Measurements from ENCODE around the gene SOX12.

The SOX12 gene

DNA sequence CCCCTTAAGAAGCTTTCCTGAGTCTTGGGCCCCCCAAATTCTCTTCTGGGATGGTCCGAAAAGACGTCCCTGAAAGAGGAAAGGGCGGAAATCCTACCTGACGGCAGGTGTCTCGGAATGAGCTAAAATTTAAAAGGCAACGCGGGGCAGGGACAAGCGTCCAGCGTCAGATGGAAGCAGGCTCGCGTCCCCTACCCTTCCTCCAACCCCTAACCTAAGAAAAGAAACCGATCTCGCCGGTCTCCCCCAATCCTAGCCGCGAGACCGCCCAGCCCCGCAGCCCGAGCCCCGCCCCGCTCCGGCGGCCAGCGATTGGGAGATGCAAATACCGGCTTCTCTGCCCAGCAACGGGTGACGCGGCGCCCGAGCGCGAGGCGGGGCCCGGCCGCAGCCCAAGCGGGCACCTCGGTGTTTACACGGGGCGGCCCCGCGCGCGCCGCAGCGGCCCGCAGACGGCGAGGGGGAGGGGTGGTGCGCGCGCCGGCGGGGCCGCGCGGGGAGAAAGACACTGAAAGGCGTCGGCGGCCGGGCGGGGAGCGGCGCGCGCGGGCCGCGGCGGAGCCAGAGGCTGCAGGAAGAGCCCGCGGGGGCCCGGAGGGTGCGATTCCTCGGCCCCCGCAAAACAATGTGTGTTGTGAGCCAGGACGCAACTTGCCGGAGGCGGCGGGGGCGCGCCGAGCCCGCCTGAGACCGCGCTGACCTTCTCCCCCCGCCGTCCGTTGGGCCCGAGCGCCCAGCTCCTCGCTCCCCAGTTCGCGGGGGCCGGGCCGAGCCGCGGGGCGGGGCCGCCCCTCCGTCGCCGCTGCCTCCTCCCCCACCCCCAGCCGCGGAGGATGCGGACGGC, at the start of gene SOX12:
Gene SOX12, plus strand, starts transcription at position 508 of the 844 bp plus-strand sequence. CDS start 373 bp downstream, outside the sequence.
- peak; percentile 90 to 99 for DNase-seq (ENCODE audit: low read depth in 1 of 2, low spot score in 1 of 2)

DNA sequence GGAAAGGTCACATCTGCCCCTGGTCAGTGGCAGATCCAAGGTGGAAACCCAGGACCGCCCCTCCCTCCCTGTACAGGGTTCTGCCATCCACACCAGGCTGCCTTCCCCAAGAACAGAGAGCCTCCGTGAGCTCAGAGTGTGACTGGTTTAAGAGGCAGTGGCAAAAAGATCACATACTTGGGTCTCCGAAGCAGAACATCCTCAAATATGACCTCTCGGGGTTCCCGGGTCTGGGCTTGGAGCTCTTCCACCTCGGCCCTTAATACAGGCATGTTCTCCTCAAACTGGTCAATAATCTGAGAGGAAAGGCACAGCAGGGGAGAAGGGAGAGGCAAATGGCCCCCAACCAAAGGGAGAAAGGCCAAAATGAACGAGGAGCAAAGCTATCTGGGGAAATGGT, 49.6 kb upstream of the SOX12 start:
- no peak for DNase-seq (ENCODE audit: low read depth in 1 of 2, low spot score in 1 of 2)

GRCh38 chr20:276620-277495, 48.5 kb upstream of the SOX12 start:
- no peak for DNase-seq (ENCODE audit: low read depth in 1 of 2, low spot score in 1 of 2)

DNA sequence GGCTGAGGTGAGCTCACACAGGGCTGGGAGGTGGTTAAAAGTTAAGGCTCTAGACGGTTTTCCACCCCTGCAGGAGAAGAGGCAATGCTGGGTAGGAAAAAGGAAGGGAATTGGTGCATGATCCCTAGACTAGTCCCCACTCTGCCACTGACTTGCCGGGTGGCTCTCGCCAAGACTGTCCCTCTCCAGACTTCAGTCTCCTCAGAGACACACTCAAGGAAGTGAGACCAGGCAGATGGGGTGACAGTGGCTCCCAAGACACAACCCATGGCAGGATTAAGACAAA, 47.9 kb upstream of the SOX12 start:
- DNase-seq (ENCODE audit: low read depth in 1 of 2, low spot score in 1 of 2): no peak

GRCh38 chr20:278181-278580, 47.2 kb upstream of the SOX12 start:
- no peak for DNase-seq (ENCODE audit: low read depth in 1 of 2, low spot score in 1 of 2)

DNA sequence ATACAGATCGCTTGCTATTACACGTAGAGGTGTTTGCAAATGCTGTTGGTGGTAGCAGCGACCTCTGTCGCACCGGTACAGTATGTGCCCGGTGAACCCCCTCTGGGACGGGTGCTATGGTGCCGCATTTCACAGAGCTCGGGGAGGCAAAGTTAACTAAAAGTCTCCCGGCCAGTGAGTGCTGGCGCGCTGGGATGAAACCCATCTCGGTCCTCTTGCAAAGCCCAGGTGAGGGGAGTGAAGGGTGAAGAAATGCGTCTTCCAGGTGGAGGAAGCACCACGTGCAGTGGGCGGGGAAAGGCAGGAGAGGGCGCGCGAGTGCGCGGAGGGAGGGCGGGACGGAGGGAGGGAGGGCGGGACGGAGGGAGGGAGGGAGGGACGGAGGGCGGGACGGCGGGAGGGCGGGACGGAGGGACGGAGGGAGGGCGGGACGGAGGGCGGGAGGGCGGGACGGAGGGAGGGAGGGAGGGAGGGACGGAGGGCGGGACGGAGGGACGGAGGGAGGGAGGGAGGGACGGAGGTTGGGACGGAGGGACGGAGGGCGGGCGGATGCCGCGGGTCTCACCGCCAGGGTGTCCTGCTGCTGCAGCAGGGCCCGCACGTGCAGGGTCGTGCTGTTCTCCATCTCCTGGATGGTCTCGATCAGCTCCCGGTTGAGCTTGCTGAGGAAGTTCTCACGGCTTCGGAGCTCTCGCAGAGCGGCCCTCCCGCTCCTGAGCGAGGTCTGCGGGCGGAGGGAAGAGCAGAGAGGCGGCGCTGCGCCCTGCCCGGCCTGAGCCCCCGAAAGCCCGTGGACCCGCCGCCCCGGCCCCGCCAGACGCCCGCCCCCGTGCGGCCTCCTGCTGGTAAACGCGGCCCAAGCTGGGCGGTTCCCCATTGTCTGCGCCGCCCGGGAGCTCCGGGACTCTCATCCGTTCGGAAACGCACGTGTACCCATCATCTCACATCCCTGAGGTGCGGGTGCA, 46.5 kb upstream of the SOX12 start:
- no peak for DNase-seq (ENCODE audit: low read depth in 1 of 2, low spot score in 1 of 2)

DNA sequence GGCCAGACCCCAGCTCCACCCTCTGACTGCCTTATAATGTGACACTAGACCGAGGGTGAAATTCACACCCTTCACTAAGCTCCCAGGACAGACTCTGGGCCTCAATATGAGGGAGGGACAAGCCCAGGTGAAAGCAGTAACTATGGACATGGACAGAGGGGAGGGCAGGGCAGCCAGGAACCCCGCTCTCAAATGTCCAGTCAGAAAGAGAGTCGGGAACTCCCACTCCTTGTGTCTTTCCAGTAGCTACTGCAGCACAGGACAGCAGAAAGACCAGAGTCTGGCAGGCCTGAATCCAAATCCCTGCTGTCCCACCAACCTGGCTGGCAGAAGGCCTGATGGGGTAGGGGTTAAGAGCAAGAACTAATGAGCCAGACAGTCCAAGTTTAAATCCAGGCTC, 41.2 kb upstream of the SOX12 start:
- DNase-seq (ENCODE audit: low read depth in 1 of 2, low spot score in 1 of 2): no peak

- DNase-seq (ENCODE audit: low read depth in 1 of 2, low spot score in 1 of 2): no peak
These were observed 38.8 kb upstream of the SOX12 start for GRCh38 chr20:286508-286907.

DNA sequence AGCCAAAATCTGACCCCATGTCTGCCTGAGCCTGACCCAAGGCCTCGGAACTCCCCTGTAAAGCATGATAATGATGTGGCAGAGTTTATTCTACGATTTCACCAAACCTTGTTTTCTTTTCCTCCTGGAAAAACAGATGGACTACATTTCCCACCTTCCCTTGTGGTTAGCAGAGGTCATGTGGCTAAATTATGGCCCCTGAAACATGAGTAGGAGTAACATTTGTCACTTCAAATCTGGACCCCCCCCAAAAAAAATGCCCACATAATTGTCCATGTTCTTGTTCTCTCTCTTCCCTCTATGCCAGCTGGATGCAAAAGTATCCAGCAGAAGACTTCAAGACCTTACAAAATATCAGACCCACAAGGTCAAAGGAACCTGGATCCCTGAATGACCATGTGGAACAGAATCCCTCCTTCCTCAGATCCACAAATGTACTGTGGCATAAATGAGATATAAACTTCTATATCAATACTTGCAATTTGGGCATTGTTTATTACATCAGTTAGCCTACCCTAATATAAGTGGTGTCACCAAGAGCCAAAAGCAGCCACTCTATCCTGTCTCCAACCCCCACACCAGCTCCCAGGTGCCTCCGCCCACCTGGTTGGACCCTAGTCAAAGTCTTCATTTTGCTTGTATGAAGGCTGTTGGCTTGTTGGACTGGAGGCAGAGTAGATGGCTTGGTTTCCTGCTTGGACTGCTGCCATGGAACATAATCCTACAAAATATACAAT, 36.2 kb upstream of the SOX12 start:
- DNase-seq (ENCODE audit: low read depth in 1 of 2, low spot score in 1 of 2): no peak

DNA sequence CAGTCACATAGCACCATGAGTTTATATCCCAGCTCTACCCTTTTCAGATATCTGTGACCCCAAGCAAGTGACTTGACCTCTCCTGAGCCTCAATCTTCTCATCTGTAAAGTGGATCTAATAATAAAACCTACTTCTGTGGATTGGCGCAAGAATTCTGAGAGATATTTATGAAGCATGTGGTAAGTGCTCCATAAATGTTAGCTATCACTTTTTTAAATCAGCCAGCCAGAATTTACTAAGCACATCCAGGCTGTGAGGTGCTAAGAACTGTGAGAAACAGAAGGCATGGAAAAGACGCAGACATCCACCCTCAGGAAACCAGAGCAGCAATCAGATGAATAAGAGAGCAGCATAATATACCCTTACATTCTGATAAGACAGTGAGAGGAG, 35.7 kb upstream of the SOX12 start:
- no peak for DNase-seq (ENCODE audit: low read depth in 1 of 2, low spot score in 1 of 2)

GRCh38 chr20:290084-290831, 35.1 kb upstream of the SOX12 start, which contains the start of gene C20orf96:
C20orf96 (minus strand) TSS chr20:290750; CDS start chr20:290610, 140 bp downstream.
- DNase-seq (ENCODE audit: low read depth in 1 of 2, low spot score in 1 of 2): peak; percentile 66 to 72

DNA sequence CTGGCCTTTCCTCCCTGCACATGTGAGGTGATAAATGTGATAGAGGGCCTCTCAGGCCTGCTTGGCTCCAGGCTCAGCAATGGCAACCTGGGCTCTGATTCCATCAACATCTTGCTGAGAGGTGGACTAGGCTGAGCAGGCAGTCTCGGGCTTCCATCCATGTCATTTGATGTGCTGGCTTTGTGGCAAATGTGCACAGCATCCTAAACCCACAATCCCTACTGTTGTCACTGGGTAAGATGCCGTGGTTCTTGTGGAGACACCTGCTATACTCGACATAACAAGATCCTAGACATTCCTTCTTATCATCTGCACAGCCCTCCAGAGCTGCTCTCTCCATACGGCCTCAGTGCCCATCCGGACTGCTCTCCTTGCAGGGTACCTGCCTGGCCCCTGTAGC, 30.8 kb upstream of the SOX12 start:
- DNase-seq (ENCODE audit: low read depth in 1 of 2, low spot score in 1 of 2): no peak

GRCh38 chr20:295804-296203, 29.5 kb upstream of the SOX12 start:
- DNase-seq (ENCODE audit: low read depth in 1 of 2, low spot score in 1 of 2): no peak

GRCh38 chr20:297098-297924, 28.0 kb upstream of the SOX12 start, which contains the start of gene ZCCHC3:
ZCCHC3 (plus strand) TSS chr20:297570; CDS start chr20:297587, 17 bp downstream.
- peak; percentile 66 to 75 for DNase-seq (ENCODE audit: low read depth in 1 of 2, low spot score in 1 of 2)

GRCh38 chr20:297925-298775, 27.2 kb upstream of the SOX12 start:
- DNase-seq (ENCODE audit: low read depth in 1 of 2, low spot score in 1 of 2): peak in 1 of 2 donors; percentile 15

DNA sequence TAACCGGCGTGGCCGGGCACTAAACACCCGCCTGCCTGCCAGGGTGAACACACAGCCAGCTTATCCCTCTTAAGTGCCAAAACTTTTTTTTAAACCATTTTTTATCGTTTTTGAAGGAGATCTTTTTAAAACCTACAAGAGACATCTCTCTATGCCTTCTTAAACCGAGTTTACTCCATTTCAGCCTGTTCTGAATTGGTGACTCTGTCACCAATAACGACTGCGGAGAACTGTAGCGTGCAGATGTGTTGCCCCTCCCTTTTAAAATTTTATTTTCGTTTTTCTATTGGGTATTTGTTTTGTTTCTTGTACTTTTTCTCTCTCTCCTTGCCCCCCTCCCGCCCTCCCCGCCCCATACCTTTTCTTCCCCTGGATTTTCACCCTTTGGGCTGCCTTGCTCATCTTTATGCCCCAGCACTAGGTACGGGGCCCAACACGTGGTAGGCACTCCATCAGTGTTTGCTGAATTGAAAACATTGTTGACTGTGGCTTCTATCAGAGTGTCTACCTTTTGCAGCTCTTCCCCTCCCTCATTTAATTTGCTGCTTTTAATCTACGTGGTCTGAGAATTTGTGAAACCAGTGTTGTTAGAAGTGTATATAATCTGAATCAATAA, 26.5 kb upstream of the SOX12 start:
- DNase-seq (ENCODE audit: low read depth in 1 of 2, low spot score in 1 of 2): no peak

DNA sequence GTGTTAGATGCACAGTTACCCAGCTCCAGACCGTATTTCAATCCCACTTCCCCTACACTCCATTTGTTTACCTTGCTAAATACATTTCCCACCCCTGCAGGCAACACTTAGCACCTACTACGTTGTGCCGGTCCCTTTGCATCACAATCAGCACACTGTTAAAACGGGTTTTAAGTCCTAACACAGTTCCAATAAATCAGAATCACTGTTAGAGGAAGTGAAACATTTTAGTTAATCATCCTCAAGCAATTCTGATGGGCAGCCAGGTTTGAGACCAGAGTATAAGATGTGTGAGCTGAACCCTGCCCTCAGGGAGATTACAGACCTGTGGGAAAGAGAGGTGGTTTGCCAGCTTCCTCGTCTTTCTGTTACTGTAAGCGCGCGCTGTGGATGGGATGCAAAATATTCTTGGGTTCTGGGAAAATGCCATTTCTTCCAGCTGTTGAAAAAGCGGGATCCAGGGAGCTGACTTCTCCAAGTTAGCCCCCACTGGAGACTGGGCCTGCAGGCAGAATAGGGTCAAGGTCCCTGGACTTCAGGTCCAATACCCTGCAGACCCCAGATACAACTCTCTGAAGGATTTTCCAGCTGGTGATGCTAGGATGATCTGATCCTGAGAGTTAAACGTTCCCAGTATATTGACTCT, 24.9 kb upstream of the SOX12 start:
- DNase-seq (ENCODE audit: low read depth in 1 of 2, low spot score in 1 of 2): no peak

All from stimulated activated CD4-positive, alpha-beta T cell treated with anti-CD3 and anti-CD28 coated beads, Interleukin-15, amount 100 ng/mL, for 1 hour (primary cell).